ENCODE results near the gene CCDC82. TPM values are rescaled to one million over a fixed set of nuclear protein-coding genes. Genes with fewer than 3 reads are reported as not detected.
A peak's percentile ranks its signal among the peaks of the same experiment; 100 is the strongest.

Gene CCDC82
- total RNA-seq, 1 donor from 2014 or later, result 19.6 TPM

DNA sequence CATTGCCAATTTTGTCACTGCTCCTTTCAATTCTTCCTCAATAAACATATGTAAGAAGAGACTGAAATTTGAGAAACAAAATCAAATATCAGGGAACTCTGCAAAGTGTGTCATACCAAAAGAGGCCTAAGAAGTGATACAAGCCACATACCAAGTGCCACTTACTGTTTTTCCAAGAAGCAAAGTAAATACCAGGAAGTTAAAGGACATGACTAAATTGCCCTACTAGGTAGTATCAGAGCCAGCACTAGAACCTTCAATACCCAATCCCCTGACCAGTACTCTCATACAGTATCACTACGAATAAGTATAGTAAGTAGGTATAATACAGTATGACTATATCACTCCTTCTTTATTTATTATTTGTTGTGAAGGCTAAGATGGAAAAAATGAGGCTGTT, 60.3 kb downstream of the CCDC82 start:
- DNase-seq (ENCODE audit: low spot score), result no peak

DNA sequence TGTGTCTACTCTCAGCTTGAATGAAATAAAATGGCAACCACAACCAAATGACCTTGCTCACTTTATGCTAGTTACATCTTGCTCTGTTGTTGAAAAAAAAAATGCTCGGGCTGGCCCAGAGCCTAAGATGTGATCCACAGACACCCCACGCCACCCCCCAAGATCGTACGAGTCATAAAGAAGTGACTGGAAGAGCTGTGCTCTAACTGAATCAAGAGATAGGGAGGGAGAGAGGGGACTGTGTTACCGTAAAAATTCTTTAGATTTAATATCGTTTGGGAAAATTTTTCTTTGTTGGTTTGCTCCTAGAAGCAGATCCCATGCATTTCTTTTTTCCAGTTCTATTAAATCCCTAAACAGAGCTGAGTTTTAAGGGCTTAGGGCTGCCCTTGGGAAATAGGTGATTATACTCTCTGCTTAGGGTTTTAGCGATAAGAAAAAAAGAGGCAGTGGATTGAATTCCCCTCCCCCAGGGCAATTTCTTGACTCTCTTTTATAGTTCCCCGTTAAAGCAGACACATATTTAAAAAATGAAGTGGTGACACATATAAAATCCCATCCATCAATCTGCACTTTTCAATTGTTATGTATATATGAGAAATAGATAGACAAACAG, 61.2 kb downstream of the CCDC82 start:
- DNase-seq (ENCODE audit: low spot score), result no peak

DNA sequence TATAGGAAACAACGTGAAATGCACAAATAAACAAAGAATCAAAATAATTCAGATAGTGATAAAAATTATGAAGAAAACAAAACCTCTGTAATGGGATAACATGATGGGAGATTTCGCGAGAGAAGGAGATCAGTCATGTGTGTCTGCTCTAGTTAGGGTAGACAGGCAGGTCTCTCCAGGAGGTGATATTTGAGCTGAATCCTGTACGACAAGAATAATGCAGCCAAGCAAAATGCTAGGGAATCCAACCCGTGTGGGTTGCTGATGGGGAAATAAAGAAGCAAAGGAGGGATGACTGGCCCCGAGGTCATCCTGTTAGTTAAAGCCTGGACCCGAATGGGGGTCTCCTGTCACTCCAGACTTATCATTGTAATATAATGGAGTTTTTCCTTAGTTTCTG, 62.8 kb downstream of the CCDC82 start:
- DNase-seq (ENCODE audit: low spot score), result no peak

DNA sequence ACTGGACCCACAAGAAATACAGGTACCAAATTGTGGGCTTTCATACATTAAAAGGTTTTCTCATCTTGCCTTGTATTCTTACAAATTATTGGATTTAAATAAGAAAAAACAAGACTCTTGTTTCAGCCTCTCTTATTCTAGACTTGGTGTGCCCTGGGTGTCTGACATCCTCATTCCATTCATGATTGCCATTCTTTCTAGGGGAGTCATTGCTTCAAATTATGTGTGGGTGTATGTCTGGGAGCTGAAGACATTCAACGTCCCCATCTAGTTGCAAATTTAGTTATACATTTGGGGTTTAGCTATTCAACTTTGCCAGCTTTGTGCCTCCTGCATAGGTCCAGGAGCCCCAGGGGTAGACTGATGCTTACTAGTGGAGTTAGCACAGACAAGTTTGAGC, 64.8 kb downstream of the CCDC82 start:
- no peak for DNase-seq (ENCODE audit: low spot score)

DNA sequence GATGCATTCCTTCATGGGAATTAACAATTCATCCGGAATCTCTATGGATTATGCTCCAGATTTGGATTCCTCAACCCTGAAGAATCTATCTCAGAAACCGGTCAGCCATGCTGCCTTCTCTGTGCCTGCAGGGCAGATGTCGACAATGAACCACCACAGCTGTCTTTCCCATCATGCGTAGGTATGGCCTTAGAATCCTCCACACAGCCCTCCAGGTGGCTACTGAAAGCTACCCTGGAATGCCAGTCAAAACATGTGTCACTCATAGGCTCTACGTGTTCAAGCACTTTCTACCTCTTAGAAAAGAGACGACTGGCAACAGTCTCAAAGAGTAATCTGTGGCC, 66.1 kb downstream of the CCDC82 start:
- DNase-seq (ENCODE audit: low spot score), result no peak

DNA sequence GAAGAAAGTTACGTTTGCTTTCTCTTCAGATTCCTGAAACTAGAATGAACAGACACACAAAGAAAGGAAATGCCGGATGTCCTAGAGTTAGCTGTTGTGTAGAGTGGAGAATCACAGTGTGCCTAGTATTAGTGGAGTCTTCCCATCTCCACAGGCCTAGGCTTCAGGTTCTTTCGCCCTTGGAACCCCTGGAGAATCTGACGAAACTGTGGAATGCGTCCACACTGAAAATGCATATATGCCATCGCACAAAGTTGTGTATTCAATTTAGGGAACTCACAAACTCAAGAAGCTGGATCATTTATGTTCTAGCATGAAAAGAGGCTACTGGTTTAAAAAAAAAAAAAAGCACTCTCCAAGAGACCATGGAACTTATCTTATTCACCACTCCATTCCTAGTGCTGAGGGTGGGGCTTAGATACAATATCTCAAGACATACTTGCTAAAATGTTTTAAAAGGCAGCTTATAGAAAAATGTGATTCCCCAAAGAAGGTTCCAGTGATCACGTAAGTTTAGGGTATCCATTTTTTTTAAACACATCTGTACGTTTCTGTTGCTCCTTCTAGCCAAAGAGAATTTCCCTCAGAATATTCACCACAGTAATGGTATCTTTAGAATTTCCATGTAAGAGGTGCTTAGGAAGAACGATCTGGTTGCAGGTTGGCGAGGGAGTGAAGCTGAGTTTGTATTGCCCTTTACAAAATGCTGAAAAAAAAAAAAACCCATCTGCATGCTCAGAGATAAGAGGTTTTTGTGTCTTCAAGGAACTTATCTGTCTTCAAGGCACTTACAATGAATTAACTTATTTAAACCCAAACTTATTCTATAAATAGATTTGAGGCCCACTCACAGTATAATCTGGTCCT, 66.7 kb downstream of the CCDC82 start:
- no peak for DNase-seq (ENCODE audit: low spot score)

DNA sequence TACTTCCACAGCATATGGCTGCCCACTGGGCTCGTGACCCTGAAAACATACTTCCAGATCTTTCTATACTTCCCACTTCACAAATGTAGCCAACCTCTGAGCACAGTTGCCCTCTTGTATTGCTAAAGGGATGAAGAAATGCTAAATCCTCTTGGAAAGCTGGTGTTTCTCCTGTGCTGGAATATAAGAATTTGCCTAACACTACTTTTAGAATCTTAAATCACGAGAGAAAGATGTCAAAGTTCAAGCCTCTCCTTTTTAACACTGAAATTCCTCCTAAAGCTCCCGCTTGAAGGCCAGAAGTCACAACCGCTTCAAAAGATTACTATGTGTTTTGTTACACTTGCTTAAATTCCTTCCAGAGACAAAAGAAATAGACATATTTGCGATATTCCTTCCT, 68.6 kb downstream of the CCDC82 start:
- DNase-seq (ENCODE audit: low spot score), result no peak

DNA sequence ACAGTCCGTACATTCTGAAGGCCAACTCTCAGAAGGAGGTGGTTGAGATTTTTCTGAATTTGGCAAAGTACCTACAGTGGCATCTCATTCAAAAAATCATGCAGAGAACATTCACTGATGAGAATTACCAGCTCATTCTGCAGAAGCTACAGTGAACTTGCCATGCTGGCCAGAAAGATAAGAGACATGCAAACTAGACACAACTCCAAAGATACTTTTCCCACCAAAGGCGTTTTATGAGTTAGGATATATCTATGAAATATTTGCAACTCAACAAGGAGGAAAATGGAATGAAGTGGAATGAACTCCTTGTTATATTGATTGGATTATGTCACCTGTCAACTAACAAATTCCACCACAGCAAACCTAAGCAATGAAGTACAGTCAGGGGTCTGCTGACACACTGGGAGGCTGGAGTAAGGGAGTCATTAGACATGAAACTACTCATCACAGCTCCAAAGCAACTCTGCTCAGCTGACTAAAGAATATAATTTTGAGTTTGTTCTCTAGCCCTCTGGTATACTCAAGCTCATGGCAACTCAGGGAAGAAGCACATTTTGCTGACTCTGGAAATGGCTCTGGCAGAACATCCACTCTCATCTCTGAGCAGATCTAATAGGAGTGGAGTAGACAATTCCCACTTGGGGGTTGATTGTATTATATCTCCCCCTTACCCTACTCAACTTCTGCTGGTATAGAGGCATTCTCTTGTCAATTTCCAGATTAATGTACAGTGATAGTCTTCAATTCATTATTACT, 69.6 kb downstream of the CCDC82 start:
- no peak for DNase-seq (ENCODE audit: low spot score)

DNA sequence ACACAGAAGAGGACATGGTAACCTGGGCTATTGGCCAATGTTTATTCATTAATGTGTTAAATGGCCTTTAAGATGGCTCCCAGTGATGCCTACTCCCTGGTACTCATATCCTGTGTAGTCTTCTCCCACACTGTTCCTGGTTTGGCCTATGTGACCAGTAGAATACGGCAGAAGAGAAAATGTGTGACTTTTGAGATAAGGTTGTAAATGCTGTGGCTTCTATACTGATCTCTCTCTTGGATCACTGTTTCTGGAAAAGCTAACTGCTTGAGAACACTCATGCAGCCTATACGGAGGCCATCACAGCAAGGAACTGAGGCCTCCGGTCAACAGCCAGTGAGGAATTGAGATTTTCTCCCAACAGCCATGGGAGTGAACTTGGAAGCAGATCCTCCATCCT, 70.9 kb downstream of the CCDC82 start:
- DNase-seq (ENCODE audit: low spot score), result no peak

DNA sequence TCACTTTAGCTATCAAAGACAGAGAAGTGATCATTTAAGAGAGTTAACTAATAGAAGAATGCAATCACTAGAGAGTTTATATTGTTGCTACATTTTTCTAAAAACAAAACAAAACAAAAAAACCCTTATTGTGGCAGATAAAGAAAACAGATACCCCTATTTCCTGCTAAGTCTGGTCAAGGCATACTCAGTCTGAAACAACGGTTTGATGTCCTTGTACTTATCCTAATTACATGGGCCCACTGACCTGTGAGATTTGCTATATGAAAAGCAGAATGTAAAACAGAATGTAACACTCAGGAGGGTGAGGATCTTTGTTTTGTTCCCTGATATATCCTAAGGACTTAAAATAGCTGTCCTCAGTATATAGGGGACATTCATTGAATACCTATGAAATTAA, 71.3 kb downstream of the CCDC82 start:
- DNase-seq (ENCODE audit: low spot score), result no peak

DNA sequence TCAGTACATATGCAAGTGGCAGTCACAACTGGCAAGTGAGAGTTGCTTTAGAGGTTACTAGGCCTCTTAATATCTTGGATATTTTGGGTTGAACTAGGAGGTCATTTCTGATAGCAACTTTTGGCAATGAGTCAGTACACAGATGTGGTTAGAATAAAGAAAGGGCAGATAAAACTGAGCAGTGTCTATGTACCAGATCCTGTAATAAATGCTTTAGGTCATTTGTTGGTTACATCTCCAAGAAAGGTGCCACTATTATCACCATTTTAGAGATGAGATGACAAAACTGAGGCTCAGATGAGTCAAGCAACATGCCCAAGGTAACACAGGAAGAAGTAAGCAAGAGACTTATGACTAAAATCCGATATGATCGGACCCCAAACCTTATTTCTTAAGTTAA, 71.7 kb downstream of the CCDC82 start:
- DNase-seq (ENCODE audit: low spot score), result no peak

DNA sequence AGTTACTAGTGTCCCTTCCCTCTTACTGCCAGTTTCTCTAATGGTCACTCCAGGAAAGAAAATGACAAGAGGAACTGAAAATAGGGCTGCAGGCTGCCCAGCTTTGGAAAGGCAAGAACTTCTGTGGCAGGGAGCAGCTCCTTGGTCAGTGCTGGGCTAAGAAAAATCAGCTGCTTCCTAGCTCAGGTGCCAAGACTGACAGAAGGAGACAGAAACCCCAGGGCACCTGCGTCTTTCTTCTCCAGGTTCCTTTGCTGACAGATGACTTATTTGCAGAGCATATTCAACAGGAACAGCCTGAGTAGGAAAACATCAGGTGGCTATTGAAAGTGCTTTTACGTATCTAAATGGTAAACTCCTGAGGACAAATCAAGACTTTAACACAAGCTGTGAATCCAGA, 72.1 kb downstream of the CCDC82 start:
- no peak for DNase-seq (ENCODE audit: low spot score)

DNA sequence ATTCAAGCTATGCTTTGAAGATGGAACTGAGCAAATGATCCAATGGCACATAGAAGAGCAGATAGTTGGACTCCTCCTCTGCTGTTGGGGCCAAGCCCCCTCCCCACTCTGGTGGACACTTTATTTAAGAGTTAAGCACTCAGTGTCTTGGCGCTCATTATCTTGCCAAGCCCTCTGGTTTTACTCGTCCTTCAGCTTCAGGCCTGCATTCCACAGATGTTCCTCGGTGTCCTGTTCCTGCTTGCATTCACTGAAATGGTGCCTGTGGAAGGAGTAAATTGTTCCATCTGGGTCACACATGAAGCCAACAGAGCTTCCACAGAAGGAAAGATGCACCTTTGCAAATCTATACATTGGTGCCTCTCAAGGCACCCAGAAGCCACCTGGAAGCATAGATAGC, 72.8 kb downstream of the CCDC82 start:
- DNase-seq (ENCODE audit: low spot score), result no peak

DNA sequence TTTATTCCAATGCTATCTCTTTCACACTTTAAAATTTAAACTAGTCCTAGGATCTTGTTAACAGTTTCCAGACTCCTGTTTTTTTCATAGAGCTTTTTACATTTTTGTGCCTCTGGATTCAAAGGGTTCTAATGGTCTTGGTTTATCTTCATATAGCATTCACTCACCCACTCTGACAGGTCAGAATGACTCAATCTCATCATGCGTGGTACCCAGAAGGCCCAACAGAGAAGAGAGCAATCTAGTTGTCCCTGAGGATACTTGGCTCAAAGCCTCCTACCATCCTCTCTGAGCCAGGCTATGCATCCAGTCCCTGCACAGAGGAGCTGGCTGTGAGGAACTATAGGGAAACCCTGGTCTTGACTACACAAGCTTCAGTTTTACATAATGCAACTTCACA, 74.2 kb downstream of the CCDC82 start:
- DNase-seq (ENCODE audit: low spot score), result no peak

DNA sequence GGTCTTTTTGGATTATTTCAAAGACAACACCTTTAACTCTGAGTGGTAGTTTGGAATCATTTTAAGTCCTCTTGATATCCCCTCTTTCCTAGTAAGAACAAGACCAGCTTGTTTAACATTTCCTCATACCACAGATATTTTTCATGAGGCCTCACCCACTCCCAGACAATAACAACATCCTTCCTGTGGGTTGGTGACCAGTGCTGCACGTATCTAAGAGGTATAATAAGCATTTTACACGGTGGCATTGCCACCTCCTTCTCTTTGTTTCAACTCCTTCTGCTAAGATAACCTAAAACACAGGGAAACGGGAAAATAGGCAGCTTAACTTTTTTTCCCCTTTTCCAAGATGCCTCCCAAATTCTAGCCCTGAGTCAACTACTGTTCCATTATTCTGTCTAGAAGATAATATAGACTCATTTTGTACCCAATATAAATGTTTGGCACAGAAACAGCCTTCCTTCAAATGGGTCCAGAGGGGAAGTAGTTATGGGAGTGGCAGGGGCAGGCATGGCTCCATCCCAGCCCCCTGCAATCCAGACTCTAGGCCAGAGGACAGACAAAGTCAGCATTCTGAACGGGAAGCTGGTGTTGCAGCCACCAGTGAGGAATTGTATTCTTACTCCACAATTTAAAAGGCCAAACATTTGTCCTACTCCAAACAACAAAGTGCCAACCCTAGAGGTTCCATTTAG, 75.2 kb downstream of the CCDC82 start:
- DNase-seq (ENCODE audit: low spot score), result peak; percentile 43

DNA sequence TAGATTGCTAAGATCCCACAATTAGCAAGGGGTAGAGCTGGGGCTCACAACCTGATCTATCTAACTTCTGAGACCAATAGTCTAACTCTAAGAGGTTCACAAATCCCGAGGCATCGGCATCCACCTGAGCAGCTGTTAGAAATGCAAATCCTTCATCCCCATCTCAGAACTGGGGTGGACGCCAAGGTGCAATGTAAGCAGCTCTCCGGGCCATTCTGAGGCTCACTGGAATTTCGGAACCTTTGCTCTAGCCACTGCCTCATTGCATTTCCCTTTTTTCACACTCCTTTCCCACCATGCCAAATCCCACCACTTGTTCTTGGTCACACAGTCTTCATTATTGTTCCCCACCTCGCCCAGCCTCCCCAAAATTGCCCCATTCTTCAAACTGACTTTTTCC, 76.5 kb downstream of the CCDC82 start:
- DNase-seq (ENCODE audit: low spot score), result no peak

DNA sequence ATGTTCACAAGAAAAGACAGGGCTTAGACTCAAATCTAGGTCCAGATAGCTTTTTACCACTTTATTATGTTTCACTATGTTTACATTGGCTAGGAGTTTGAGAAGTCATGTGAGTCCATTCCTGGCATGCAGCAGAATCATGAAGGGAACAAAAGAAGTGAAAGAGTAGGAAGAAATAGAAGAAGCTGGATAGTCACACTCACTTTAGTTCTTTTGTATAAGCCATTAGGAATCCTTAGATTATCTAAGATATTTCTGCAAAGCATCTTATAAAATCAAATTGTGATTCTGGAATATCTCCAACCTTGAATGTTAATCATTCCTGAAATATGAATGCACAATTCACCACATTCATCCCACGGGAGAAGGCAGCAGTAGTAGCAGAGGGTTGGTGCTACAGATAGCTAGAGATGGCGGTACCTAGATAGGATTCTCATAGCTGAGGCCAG, 78.6 kb downstream of the CCDC82 start:
- no peak for DNase-seq (ENCODE audit: low spot score)

DNA sequence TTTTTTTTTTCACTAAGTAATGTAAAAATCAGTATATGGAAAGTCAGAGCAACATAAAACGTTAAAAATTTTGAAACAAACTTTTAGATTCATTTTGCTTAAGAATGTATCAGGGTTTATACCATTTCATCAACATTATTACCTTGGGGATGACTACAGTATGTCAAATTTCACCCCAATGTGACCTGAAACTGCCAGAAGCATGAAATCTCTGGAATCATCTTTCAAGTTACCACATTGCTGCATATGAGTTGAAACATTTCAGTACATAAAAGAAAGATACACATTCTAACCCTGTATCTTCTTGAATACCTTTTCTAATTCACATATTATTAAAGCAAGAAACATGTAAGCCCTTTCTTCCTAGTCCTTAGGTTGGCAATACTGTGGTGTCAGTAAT, 79.5 kb downstream of the CCDC82 start:
- DNase-seq (ENCODE audit: low spot score), result no peak

DNA sequence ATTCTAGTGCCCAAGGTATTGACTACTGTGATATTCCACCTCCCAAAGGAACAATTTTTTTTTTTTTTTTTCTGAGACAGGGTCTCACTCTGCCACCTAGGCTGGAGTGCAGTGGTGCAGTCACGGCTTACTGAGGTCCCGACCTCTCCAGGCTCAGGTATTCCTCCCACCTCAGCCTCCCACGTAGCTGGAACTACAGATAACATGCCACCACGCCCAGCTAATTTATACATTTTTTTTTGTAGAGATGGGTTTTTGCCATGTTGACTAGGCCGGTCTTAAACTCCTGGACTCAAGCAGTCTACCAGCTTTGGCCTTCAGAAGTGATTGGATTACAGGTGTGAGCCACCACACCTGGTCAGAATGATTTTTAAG, 80.1 kb downstream of the CCDC82 start:
- DNase-seq (ENCODE audit: low spot score), result no peak

DNA sequence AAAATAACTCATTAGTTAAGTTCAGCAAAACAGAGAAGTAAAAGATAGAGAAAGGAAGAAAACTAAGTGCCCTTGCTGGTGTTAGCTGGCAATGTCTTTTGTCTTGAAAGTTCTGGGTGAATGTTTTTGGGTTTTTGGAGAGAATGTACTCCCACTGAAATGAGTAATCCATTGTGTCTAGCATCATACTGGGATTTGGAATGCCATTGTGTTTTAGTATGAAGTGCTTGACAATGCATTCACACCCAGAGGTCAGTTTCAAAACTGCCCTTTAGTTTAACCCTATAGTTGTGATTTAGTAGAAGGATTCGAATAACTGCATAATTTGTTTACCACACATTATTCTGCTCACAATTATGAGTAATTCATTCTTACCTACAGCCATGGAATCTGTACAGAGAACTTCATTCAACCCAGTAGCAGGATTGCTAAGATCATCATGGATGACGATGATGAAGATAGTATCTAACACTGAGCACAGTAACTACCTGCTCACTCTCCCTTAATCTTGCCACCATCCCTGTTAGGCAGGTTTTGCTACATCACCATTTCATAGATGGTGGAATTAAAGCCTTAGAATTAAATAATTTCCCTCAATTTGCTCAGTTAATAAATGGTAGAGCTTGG, 80.6 kb downstream of the CCDC82 start:
- no peak for DNase-seq (ENCODE audit: low spot score)

DNA sequence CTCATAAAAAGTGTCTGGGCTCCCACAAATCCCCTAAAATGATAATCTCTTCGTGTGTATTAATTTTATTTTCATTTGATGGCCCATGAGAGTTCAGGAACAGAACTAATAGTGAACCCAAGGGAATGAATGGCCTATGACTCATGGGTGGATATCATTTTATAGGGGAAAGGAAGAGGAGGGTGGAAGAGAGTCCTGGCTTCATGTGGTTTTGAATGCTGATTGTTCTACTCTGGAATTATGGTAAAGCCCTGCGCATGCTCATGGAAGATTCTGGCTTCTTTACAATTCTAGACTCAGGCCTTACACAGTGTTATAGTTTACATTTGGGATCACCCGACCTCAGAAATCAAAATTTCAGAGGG, 82.0 kb downstream of the CCDC82 start:
- no peak for DNase-seq (ENCODE audit: low spot score)

Measured in mucosa of gallbladder (tissue), 1 donor.